Testis (tissue), 3 donors: ENCODE data around the gene ETAA1. TPM values are rescaled to one million over a fixed set of nuclear protein-coding genes. Genes with fewer than 3 reads are reported as not detected.

Experiments used
- DNase-seq: peaks from one replicate; pipeline ENCODE4 v3.0.0-alpha.2; 2019
- H3K27ac ChIP-seq, 2 donors: fragments of 200-600 bp; sonication (generic); one replicate each; pipeline ENCODE4 v1.5.1; 2019
- H3K27me3 ChIP-seq: fragments of 200-600 bp; sonication (generic); one replicate; pipeline ENCODE4 v1.5.1; 2019
- H3K36me3 ChIP-seq: fragments of 200-600 bp; sonication (generic); one replicate; pipeline ENCODE4 v1.5.1; 2017; ENCODE audit warnings: low read depth; ENCODE audit errors: missing control alignments
- H3K4me1 ChIP-seq: fragments of 200-600 bp; sonication (generic); one replicate; pipeline ENCODE4 v1.5.1; 2019
- H3K4me3 ChIP-seq, 2 donors: fragments of 200-600 bp; sonication (generic); one replicate each; pipeline ENCODE4 v1.5.1; 2017 to 2019
- H3K9me3 ChIP-seq: fragments of 200-600 bp; sonication (generic); one replicate; pipeline ENCODE4 v1.5.1; 2017
- POLR2A ChIP-seq: fragments of 450-650 bp; IDR thresholded peaks from one replicate; pipeline ENCODE4 v1.6.1; 2017; ENCODE audit warnings: antibody characterized with exemption, mild to moderate bottlenecking, moderate library complexity
- WGBS, 2 donors: methylation state at CpG; one replicate each; pipeline ENCODE4 v1.1.5; 2018; 5-methylcytosine and 5-hydroxymethylcytosine counted together
- intact Hi-C: fragments of 100-400 bp; cut with DNase I; formaldehyde crosslinking; loops from one replicate; pipeline ENCODE4 v1.15.1; 2023; ENCODE audit warnings: low total_unique reads
- polyA plus RNA-seq: library from polyadenylated mRNA; stranded (reverse); fragments of 350-450 nt; fragmentation: Illumina TruSeq; extraction: RNeasy Lipid Tissue Mini Kit (QIAGEN cat#74804); gene quantifications from one replicate; pipeline ENCODE4 v1.2.3, GENCODE V29; 2014; ENCODE audit warnings: low read depth, low replicate concordance; ENCODE audit not compliant: insufficient read depth
- total RNA-seq, 2 donors: library from RNA; depleted of rRNA; stranded (reverse); fragments of >200 nt; gene quantifications; one replicate each; pipeline ENCODE4 v1.2.3, GENCODE V29; 2016
- TF ChIP-seq, protein P1 (sequence below), 3 experiments: fragments of 450-650 bp in 2 of 3; fragments of 200-600 bp in 1 of 3; sonication (generic) in 1 of 3; IDR thresholded peaks; one replicate each; pipeline ENCODE4 v1.5.1; 2016 to 2019; ENCODE audit warnings: antibody characterized with exemption in 3 of 3, mild to moderate bottlenecking in 2 of 3, moderate library complexity in 1 of 3

Gene ETAA1
- total and polyA plus RNA-seq, 3 donors from 2014 or later = 4.4 to 19.2 (median 18.7) TPM

DNA sequence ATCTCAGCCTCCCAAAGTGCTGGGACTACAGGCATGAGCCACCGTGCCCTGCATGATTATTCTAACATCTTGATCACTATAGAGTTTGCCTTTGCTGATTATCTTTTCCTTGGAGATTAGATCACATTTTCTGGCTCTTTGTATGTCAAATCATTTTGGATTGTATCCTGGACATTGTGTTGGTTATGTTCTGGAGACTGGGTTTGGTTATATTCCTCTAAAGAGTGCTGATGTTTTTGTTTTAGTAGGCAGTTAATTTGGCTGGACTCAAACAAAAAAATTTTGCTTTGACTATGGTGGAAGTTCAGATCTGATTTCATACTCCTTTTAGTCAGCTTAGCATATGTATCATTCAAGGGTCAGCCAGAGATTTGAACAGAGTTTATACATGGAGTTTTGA is 26.4 kb downstream of the ETAA1 start:
- no peak overlapping the region for H3K4me3 ChIP-seq
- H3K27me3 ChIP-seq = no peaks in the 10 kb centered on the region
- no peaks in the 10 kb centered on the region for H3K36me3 ChIP-seq
- no peak for DNase-seq
- no peaks in the 10 kb centered on the region for H3K4me1 ChIP-seq
- 81 to 100% methylated on average over 1 of the region's 1 CpG for WGBS, 2 donors
- no peak for TF ChIP-seq POLR2A
- TF ChIP-seq, protein P1, sequence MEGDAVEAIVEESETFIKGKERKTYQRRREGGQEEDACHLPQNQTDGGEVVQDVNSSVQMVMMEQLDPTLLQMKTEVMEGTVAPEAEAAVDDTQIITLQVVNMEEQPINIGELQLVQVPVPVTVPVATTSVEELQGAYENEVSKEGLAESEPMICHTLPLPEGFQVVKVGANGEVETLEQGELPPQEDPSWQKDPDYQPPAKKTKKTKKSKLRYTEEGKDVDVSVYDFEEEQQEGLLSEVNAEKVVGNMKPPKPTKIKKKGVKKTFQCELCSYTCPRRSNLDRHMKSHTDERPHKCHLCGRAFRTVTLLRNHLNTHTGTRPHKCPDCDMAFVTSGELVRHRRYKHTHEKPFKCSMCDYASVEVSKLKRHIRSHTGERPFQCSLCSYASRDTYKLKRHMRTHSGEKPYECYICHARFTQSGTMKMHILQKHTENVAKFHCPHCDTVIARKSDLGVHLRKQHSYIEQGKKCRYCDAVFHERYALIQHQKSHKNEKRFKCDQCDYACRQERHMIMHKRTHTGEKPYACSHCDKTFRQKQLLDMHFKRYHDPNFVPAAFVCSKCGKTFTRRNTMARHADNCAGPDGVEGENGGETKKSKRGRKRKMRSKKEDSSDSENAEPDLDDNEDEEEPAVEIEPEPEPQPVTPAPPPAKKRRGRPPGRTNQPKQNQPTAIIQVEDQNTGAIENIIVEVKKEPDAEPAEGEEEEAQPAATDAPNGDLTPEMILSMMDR (IDR thresholded peaks at IDR 0.05) = no peak
- H3K9me3 ChIP-seq = no peaks in the 10 kb centered on the region
- intact Hi-C loops = no loop called here
- H3K27ac ChIP-seq = no peak overlapping the region

- H3K27ac ChIP-seq = no peak overlapping the region
- H3K36me3 ChIP-seq = no peaks in the 10 kb centered on the region
- DNase-seq = no peak
- no peaks in the 10 kb centered on the region for H3K9me3 ChIP-seq
- WGBS, 2 donors = 87 to 96% methylated on average over 4 of the region's 4 CpGs
- H3K27me3 ChIP-seq = no peaks in the 10 kb centered on the region
- H3K4me1 ChIP-seq = no peaks in the 10 kb centered on the region
- intact Hi-C loops = no loop called here
- TF ChIP-seq POLR2A = no peak
- TF ChIP-seq, protein P1 (IDR thresholded peaks at IDR 0.05) = no peak
- no peak overlapping the region for H3K4me3 ChIP-seq
Observed at GRCh38 chr2:67436221-67436620, 39.1 kb downstream of the ETAA1 start.

- Histone ChIP-seq H3K4me3 (no peak overlapping the region), H3K36me3 (no peaks in the 10 kb centered on the region), H3K9me3 (no peaks in the 10 kb centered on the region), H3K27me3 (no peaks in the 10 kb centered on the region), H3K4me1 (no peaks in the 10 kb centered on the region), H3K27ac (no peak overlapping the region)
- DNase-seq = no peak
- 83 to 87% methylated on average over 1 of the region's 1 CpG for WGBS, 2 donors
- intact Hi-C loops = no loop called here
- TF ChIP-seq POLR2A = no peak
- TF ChIP-seq, protein P1 (IDR thresholded peaks at IDR 0.05) = no peak
Observed at GRCh38 chr2:67437114-67437513, 40.0 kb downstream of the ETAA1 start.

- no peak for TF ChIP-seq POLR2A
- TF ChIP-seq, protein P1 (IDR thresholded peaks at IDR 0.05) = no peak
- Histone ChIP-seq H3K4me3 (no peak overlapping the region), H3K4me1 (no peaks in the 10 kb centered on the region), H3K36me3 (no peaks in the 10 kb centered on the region), H3K27ac (no peak overlapping the region), H3K27me3 (no peaks in the 10 kb centered on the region), H3K9me3 (no peaks in the 10 kb centered on the region)
- 61 to 77% methylated on average over 2 of the region's 2 CpGs for WGBS, 2 donors
- intact Hi-C loops = no loop called here
- DNase-seq = no peak
Observed at GRCh38 chr2:67438337-67438736, 41.2 kb downstream of the ETAA1 start.

DNA sequence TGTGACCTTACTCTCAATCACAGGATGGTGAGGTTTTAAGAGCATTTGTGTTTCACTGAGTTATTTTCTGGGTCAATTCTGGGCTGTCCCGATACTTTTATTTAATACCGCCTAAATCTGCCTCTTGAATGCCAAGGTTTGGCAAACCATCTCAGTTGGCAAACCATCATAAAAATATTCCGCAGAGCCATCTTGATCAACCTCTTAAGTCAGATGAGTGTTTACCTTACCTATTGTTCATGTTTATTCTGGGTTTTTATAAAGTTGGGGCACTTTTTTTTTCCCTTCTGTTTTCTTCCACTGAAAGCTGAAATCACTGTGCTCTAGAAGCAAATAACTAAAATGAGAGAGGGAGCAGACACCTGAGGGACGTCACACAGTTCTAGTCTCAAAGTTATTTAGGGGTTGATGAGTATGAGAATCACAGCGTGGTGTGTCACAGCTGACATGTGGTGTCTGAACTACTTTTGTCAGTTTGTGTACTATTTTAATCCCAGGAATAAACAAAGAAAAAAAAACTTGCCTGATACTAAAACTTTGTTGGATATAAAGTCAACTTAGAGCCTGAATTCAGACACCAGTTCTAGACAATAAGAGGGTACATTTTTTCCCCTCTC is 48.6 kb downstream of the ETAA1 start:
- TF ChIP-seq, protein P1 (IDR thresholded peaks at IDR 0.05) = no peak
- no peak for TF ChIP-seq POLR2A
- Histone ChIP-seq H3K4me1 (peaks cover 5% of the 10 kb centered on the region), H3K27ac (no peak overlapping the region), H3K4me3 (no peak overlapping the region), H3K36me3 (no peaks in the 10 kb centered on the region), H3K9me3 (no peaks in the 10 kb centered on the region), H3K27me3 (no peaks in the 10 kb centered on the region)
- intact Hi-C loops = no loop called here
- no peak for DNase-seq
- WGBS, 2 donors = 65 to 77% methylated on average over 5 of the region's 5 CpGs
